ENCODE measurements around the gene SLC41A1.

Gene SLC41A1

GRCh38 chr1:205832326-205832751 lies 19.3 kb upstream of the SLC41A1 start:
- H3K4me1 ChIP-seq (ENCODE audit: low read length) = no peaks in the 10 kb centered on the region
- no peaks in the 10 kb centered on the region for H3K9me2 ChIP-seq (replicated peaks; ENCODE audit: insufficient read depth, low read length)
- no peak overlapping the region for H2AFZ ChIP-seq (ENCODE audit: low read length)
- H3K36me3 ChIP-seq (replicated peaks; ENCODE audit: insufficient read depth, low read length) = no peaks in the 10 kb centered on the region
- H4K20me1 ChIP-seq (ENCODE audit: insufficient read depth, low read length) = no peaks in the 10 kb centered on the region
- H3K9me3 ChIP-seq (replicated peaks; ENCODE audit: insufficient read depth, low read length) = no peaks in the 10 kb centered on the region
- H3K79me2 ChIP-seq (ENCODE audit: low read length) = no peaks in the 10 kb centered on the region
- no peak overlapping the region for H3K27ac ChIP-seq (ENCODE audit: low read length)
- H3K9ac ChIP-seq (ENCODE audit: low read length) = no peak overlapping the region
- no peak overlapping the region for H3K4me3 ChIP-seq (ENCODE audit: low read length)
- H3K4me2 ChIP-seq (ENCODE audit: low read depth, low read length) = no peak overlapping the region
- TF ChIP-seq, protein P1, sequence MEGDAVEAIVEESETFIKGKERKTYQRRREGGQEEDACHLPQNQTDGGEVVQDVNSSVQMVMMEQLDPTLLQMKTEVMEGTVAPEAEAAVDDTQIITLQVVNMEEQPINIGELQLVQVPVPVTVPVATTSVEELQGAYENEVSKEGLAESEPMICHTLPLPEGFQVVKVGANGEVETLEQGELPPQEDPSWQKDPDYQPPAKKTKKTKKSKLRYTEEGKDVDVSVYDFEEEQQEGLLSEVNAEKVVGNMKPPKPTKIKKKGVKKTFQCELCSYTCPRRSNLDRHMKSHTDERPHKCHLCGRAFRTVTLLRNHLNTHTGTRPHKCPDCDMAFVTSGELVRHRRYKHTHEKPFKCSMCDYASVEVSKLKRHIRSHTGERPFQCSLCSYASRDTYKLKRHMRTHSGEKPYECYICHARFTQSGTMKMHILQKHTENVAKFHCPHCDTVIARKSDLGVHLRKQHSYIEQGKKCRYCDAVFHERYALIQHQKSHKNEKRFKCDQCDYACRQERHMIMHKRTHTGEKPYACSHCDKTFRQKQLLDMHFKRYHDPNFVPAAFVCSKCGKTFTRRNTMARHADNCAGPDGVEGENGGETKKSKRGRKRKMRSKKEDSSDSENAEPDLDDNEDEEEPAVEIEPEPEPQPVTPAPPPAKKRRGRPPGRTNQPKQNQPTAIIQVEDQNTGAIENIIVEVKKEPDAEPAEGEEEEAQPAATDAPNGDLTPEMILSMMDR (IDR thresholded peaks at IDR 0.05; ENCODE audit: low read length) = no peak
- no peak for TF ChIP-seq EZH2 (optimal IDR thresholded peaks at IDR 0.05; ENCODE audit: low read depth, low read length)
- no peaks in the 10 kb centered on the region for H3F3A ChIP-seq (ENCODE audit: insufficient read depth, low read length)
- DNase-seq = no peak
- H3K27me3 ChIP-seq (replicated peaks; ENCODE audit: insufficient read depth, low read length) = no peaks in the 10 kb centered on the region

GRCh38 chr1:205827623-205828022 lies 14.6 kb upstream of the SLC41A1 start:
- Histone ChIP-seq H4K20me1 (ENCODE audit: insufficient read depth, low read length) (no peaks in the 10 kb centered on the region), H3F3A (ENCODE audit: insufficient read depth, low read length) (peaks cover 5% of the 10 kb centered on the region; the same call in 1 of the 2 replicates), H3K4me2 (ENCODE audit: low read depth, low read length) (no peak overlapping the region), H3K4me3 (ENCODE audit: low read length) (no peak overlapping the region), H2AFZ (ENCODE audit: low read length) (no peak overlapping the region), H3K9me3 (replicated peaks; ENCODE audit: insufficient read depth, low read length) (no peaks in the 10 kb centered on the region), H3K27ac (ENCODE audit: low read length) (no peak overlapping the region), H3K9ac (ENCODE audit: low read length) (no peak overlapping the region), H3K9me2 (replicated peaks; ENCODE audit: insufficient read depth, low read length) (no peaks in the 10 kb centered on the region), H3K4me1 (ENCODE audit: low read length) (peaks cover 22% of the 10 kb centered on the region), H3K79me2 (ENCODE audit: low read length) (no peaks in the 10 kb centered on the region), H3K36me3 (replicated peaks; ENCODE audit: insufficient read depth, low read length) (no peaks in the 10 kb centered on the region), H3K27me3 (replicated peaks; ENCODE audit: insufficient read depth, low read length) (no peaks in the 10 kb centered on the region)
- TF ChIP-seq EZH2 (optimal IDR thresholded peaks at IDR 0.05; ENCODE audit: low read depth, low read length) (no peak), EZH2phosphoT487 (IDR thresholded peaks at IDR 0.05; ENCODE audit: low read length) (no peak)
- TF ChIP-seq, protein P1 (IDR thresholded peaks at IDR 0.05; ENCODE audit: low read length) = no peak
- DNase-seq = no peak

DNA sequence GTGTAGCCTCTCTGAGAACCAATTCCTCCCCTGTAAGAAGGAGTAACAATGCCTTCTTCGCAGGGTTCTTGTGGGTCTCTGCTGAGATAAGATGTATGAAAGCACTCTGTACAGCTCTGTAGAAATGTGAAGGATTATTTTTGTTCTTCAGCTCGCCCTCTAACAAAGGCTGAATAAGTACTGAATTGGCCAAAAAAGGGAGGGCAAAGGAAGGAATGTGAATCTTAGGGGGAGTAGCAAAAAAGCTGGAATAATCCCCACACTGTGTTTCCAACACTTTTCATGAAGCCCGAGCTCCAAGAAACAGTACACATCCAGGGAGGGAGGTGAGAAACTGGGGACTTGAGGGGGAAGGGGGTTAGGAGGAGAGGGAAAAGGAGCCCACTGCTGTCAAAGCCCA lies 14.0 kb upstream of the SLC41A1 start:
- Histone ChIP-seq H3K36me3 (replicated peaks; ENCODE audit: insufficient read depth, low read length) (no peaks in the 10 kb centered on the region), H3K79me2 (ENCODE audit: low read length) (no peaks in the 10 kb centered on the region), H3K9me3 (replicated peaks; ENCODE audit: insufficient read depth, low read length) (no peaks in the 10 kb centered on the region), H3K27ac (ENCODE audit: low read length) (no peak overlapping the region), H2AFZ (ENCODE audit: low read length) (no peak overlapping the region), H3K9me2 (replicated peaks; ENCODE audit: insufficient read depth, low read length) (no peaks in the 10 kb centered on the region), H4K20me1 (ENCODE audit: insufficient read depth, low read length) (no peaks in the 10 kb centered on the region), H3K9ac (ENCODE audit: low read length) (no peak overlapping the region), H3K4me1 (ENCODE audit: low read length) (peaks cover 22% of the 10 kb centered on the region), H3K27me3 (replicated peaks; ENCODE audit: insufficient read depth, low read length) (no peaks in the 10 kb centered on the region), H3K4me2 (ENCODE audit: low read depth, low read length) (0 out of 2 replicates have a peak overlapping the region, but pooled peaks have one; percentile 1), H3F3A (ENCODE audit: insufficient read depth, low read length) (peaks cover 5% of the 10 kb centered on the region; the same call in 1 of the 2 replicates), H3K4me3 (ENCODE audit: low read length) (no peak overlapping the region)
- DNase-seq = no peak
- TF ChIP-seq, protein P1 (IDR thresholded peaks at IDR 0.05; ENCODE audit: low read length) = no peak
- TF ChIP-seq EZH2phosphoT487 (IDR thresholded peaks at IDR 0.05; ENCODE audit: low read length) = no peak
- TF ChIP-seq EZH2 (optimal IDR thresholded peaks at IDR 0.05; ENCODE audit: low read depth, low read length) = no peak
